Activated naive CD8-positive, alpha-beta T cell treated with anti-CD3 and anti-CD28 coated beads, Interleukin-2, amount 50 U/mL, for 24 hours (primary cell): ENCODE data around the gene ANKRD66.

ENCODE experiments used
- ATAC-seq: fragments of 150-1000 bp; cut with Tn5 transposase; one replicate; pipeline ENCODE4 v1.10.0; 2021
- DNase-seq: peaks from one replicate; pipeline ENCODE4 v3.0.0; 2021
- H3K27ac Mint-ChIP-seq: one replicate; pipeline ENCODE4 v1.8.0; 2021; ENCODE audit warnings: mild to moderate bottlenecking, mixed read lengths
- H3K27me3 Mint-ChIP-seq: one replicate; pipeline ENCODE4 v1.8.0; 2021; ENCODE audit warnings: mixed read lengths
- H3K36me3 Mint-ChIP-seq: one replicate; pipeline ENCODE4 v1.8.0; 2021; ENCODE audit warnings: low read depth, mixed read lengths
- H3K4me1 Mint-ChIP-seq: one replicate; pipeline ENCODE4 v1.8.0; 2021; ENCODE audit warnings: mixed read lengths
- H3K4me3 Mint-ChIP-seq: one replicate; pipeline ENCODE4 v1.8.0; 2021; ENCODE audit warnings: mild to moderate bottlenecking, moderate library complexity, mixed read lengths
- H3K9me3 Mint-ChIP-seq: one replicate; pipeline ENCODE4 v1.8.0; 2021; ENCODE audit warnings: mixed read lengths

ANKRD66 gene

GRCh38 chr6:46746696-46747095 is at the start of gene ANKRD66:
TSS of gene ANKRD66 (plus strand) at chr6:46746933. CDS start at chr6:46751949, 5,016 bp downstream.
- no peaks in the 10 kb centered on the region for H3K9me3 Mint-ChIP-seq
- ATAC-seq (no peak), DNase-seq (no peak)
- H3K4me3 Mint-ChIP-seq, result no peak within 1 kb of the TSS
- H3K27ac Mint-ChIP-seq, result no peak within 1 kb of the TSS
- H3K27me3 Mint-ChIP-seq, result peaks cover 14% of the 10 kb centered on the region
- no peaks in the 10 kb centered on the region for H3K36me3 Mint-ChIP-seq
- no peaks in the 10 kb centered on the region for H3K4me1 Mint-ChIP-seq

- no peaks in the 10 kb centered on the region for H3K4me1 Mint-ChIP-seq
- H3K9me3 Mint-ChIP-seq, result no peaks in the 10 kb centered on the region
- no peak for ATAC-seq
- DNase-seq, result no peak
- no peaks in the 10 kb centered on the region for H3K36me3 Mint-ChIP-seq
- H3K27ac Mint-ChIP-seq, result no peak overlapping the region
- peaks cover 22% of the 10 kb centered on the region for H3K27me3 Mint-ChIP-seq
- H3K4me3 Mint-ChIP-seq, result no peak overlapping the region
Measured at GRCh38 chr6:46699970-46700369, 46.8 kb upstream of the ANKRD66 start.

GRCh38 chr6:46704562-46704961 is 42.2 kb upstream of the ANKRD66 start:
- no peaks in the 10 kb centered on the region for H3K9me3 Mint-ChIP-seq
- no peak overlapping the region for H3K4me3 Mint-ChIP-seq
- peaks cover 25% of the 10 kb centered on the region for H3K27me3 Mint-ChIP-seq
- no peaks in the 10 kb centered on the region for H3K4me1 Mint-ChIP-seq
- H3K27ac Mint-ChIP-seq, result no peak overlapping the region
- DNase-seq (no peak), ATAC-seq (no peak)
- H3K36me3 Mint-ChIP-seq, result no peaks in the 10 kb centered on the region

- H3K4me1 Mint-ChIP-seq, result no peaks in the 10 kb centered on the region
Measured at GRCh38 chr6:46706464-46706863, 40.3 kb upstream of the ANKRD66 start.

GRCh38 chr6:46711491-46711890 is 35.2 kb upstream of the ANKRD66 start:
- H3K4me1 Mint-ChIP-seq, result no peaks in the 10 kb centered on the region
- H3K9me3 Mint-ChIP-seq, result no peaks in the 10 kb centered on the region
- H3K36me3 Mint-ChIP-seq, result no peaks in the 10 kb centered on the region
- H3K4me3 Mint-ChIP-seq, result no peak overlapping the region
- ATAC-seq (no peak), DNase-seq (no peak)
- no peak overlapping the region for H3K27ac Mint-ChIP-seq
- H3K27me3 Mint-ChIP-seq, result peaks cover 12% of the 10 kb centered on the region

More at GRCh38 chr6:46706464-46706863, 40.3 kb upstream of the ANKRD66 start:
- Mint-ChIP-seq H3K27me3 (peaks cover 26% of the 10 kb centered on the region), H3K36me3 (no peaks in the 10 kb centered on the region), H3K27ac (no peak overlapping the region), H3K9me3 (no peaks in the 10 kb centered on the region), H3K4me3 (no peak overlapping the region)
- DNase-seq (no peak), ATAC-seq (no peak)

GRCh38 chr6:46715141-46715540 is 31.6 kb upstream of the ANKRD66 start:
- Mint-ChIP-seq H3K36me3 (peaks cover 1% of the 10 kb centered on the region), H3K27me3 (peaks cover 24% of the 10 kb centered on the region), H3K4me3 (no peak overlapping the region), H3K27ac (no peak overlapping the region), H3K9me3 (no peaks in the 10 kb centered on the region), H3K4me1 (no peaks in the 10 kb centered on the region)
- ATAC-seq (no peak), DNase-seq (no peak)

GRCh38 chr6:46719099-46719498 is 27.6 kb upstream of the ANKRD66 start:
- Mint-ChIP-seq H3K27ac (no peak overlapping the region), H3K27me3 (peaks cover 25% of the 10 kb centered on the region), H3K36me3 (peaks cover 1% of the 10 kb centered on the region), H3K9me3 (no peaks in the 10 kb centered on the region), H3K4me1 (no peaks in the 10 kb centered on the region), H3K4me3 (no peak overlapping the region)
- ATAC-seq (no peak), DNase-seq (no peak)

- peaks cover 25% of the 10 kb centered on the region for H3K27me3 Mint-ChIP-seq
- H3K9me3 Mint-ChIP-seq, result no peaks in the 10 kb centered on the region
- DNase-seq (no peak), ATAC-seq (no peak)
- H3K4me3 Mint-ChIP-seq, result no peak overlapping the region
- H3K4me1 Mint-ChIP-seq, result no peaks in the 10 kb centered on the region
- peaks cover 1% of the 10 kb centered on the region for H3K36me3 Mint-ChIP-seq
- H3K27ac Mint-ChIP-seq, result no peak overlapping the region
Measured at GRCh38 chr6:46720401-46720800, 26.3 kb upstream of the ANKRD66 start.

- Mint-ChIP-seq H3K27ac (no peak overlapping the region), H3K4me3 (no peak overlapping the region), H3K9me3 (no peaks in the 10 kb centered on the region), H3K4me1 (peaks cover 3% of the 10 kb centered on the region), H3K27me3 (peaks cover 41% of the 10 kb centered on the region), H3K36me3 (no peaks in the 10 kb centered on the region)
- ATAC-seq (no peak), DNase-seq (no peak)
Measured at GRCh38 chr6:46729787-46730326, 16.9 kb upstream of the ANKRD66 start.

GRCh38 chr6:46730921-46731461 is 15.7 kb upstream of the ANKRD66 start:
- Mint-ChIP-seq H3K4me3 (no peak overlapping the region), H3K27me3 (peaks cover 47% of the 10 kb centered on the region)

GRCh38 chr6:46733341-46733801 is 13.4 kb upstream of the ANKRD66 start:
- no peak for DNase-seq

More at GRCh38 chr6:46730921-46731461, 15.7 kb upstream of the ANKRD66 start:
- Mint-ChIP-seq H3K4me1 (peaks cover 3% of the 10 kb centered on the region), H3K27ac (no peak overlapping the region), H3K36me3 (no peaks in the 10 kb centered on the region), H3K9me3 (no peaks in the 10 kb centered on the region)
- ATAC-seq (no peak), DNase-seq (no peak)

GRCh38 chr6:46734867-46735719 is 11.6 kb upstream of the ANKRD66 start, which contains the start of gene PLA2G7:
TSS of gene PLA2G7 (minus strand) at chr6:46735375. CDS start at chr6:46722891, 12,484 bp downstream.
- no peak for DNase-seq
- peak; percentile 49 for ATAC-seq
- peaks cover 59% of the 10 kb centered on the region for H3K27me3 Mint-ChIP-seq
- no peaks in the 10 kb centered on the region for H3K36me3 Mint-ChIP-seq
- H3K4me1 Mint-ChIP-seq, result peaks cover 3% of the 10 kb centered on the region
- H3K27ac Mint-ChIP-seq, result no peak within 1 kb of the TSS
- H3K9me3 Mint-ChIP-seq, result no peaks in the 10 kb centered on the region
- peak within 1 kb of the TSS; percentile 54 for H3K4me3 Mint-ChIP-seq

More at GRCh38 chr6:46733341-46733801, 13.4 kb upstream of the ANKRD66 start:
- Mint-ChIP-seq H3K9me3 (no peaks in the 10 kb centered on the region), H3K27me3 (peaks cover 60% of the 10 kb centered on the region), H3K36me3 (no peaks in the 10 kb centered on the region), H3K4me3 (no peak overlapping the region), H3K4me1 (peaks cover 3% of the 10 kb centered on the region), H3K27ac (no peak overlapping the region)
- ATAC-seq, result no peak

- ATAC-seq, result no peak
- Mint-ChIP-seq H3K4me3 (no peak overlapping the region), H3K36me3 (no peaks in the 10 kb centered on the region), H3K27me3 (peaks cover 59% of the 10 kb centered on the region), H3K9me3 (no peaks in the 10 kb centered on the region), H3K27ac (no peak overlapping the region), H3K4me1 (peaks cover 3% of the 10 kb centered on the region)
- no peak for DNase-seq
Measured at GRCh38 chr6:46735720-46736031, 11.1 kb upstream of the ANKRD66 start.

- Mint-ChIP-seq H3K4me1 (peaks cover 3% of the 10 kb centered on the region), H3K27ac (no peak overlapping the region), H3K36me3 (no peaks in the 10 kb centered on the region), H3K4me3 (no peak overlapping the region), H3K27me3 (peaks cover 56% of the 10 kb centered on the region), H3K9me3 (no peaks in the 10 kb centered on the region)
- DNase-seq (no peak), ATAC-seq (no peak)
Measured at GRCh38 chr6:46736906-46737305, 9.8 kb upstream of the ANKRD66 start.

- no peaks in the 10 kb centered on the region for H3K36me3 Mint-ChIP-seq
Measured at GRCh38 chr6:46741482-46741881, 5.3 kb upstream of the ANKRD66 start.

More at GRCh38 chr6:46741482-46741881, 5.3 kb upstream of the ANKRD66 start:
- peaks cover 25% of the 10 kb centered on the region for H3K27me3 Mint-ChIP-seq
- no peak overlapping the region for H3K27ac Mint-ChIP-seq
- no peaks in the 10 kb centered on the region for H3K9me3 Mint-ChIP-seq
- H3K4me3 Mint-ChIP-seq, result no peak overlapping the region
- DNase-seq, result no peak
- ATAC-seq, result no peak
- no peaks in the 10 kb centered on the region for H3K4me1 Mint-ChIP-seq
